H54 (cell line): ENCODE results near the gene CPM.

Experiments used
- DNase-seq: peaks from one replicate; pipeline ENCODE4 v3.0.0; 2011; ENCODE audit warnings: low spot score, mixed read lengths; ENCODE audit not compliant: insufficient read length
- FAIRE-seq: peaks from 3 replicates; lab custom pipeline; 2011; peaks lifted over from hg19 to GRCh38; lab: Jason Lieb, UNC
- POLR2A ChIP-seq: IDR thresholded peaks from 2 replicates; pipeline ENCODE4 v1.6.1; 2011; ENCODE audit warnings: low read depth, mild to moderate bottlenecking, low read length

The CPM gene

GRCh38 chr12:68940731-68941130, 7.8 kb upstream of the CPM start:
- FAIRE-seq = no peak
- DNase-seq = no peak
- TF ChIP-seq POLR2A = no peak

- no peak for TF ChIP-seq POLR2A
- DNase-seq (no peak), FAIRE-seq (no peak)
These were observed 6.5 kb upstream of the CPM start for GRCh38 chr12:68939505-68939904.

GRCh38 chr12:68934392-68934791, 1.4 kb upstream of the CPM start:
- FAIRE-seq (no peak), DNase-seq (no peak)
- no peak for TF ChIP-seq POLR2A

GRCh38 chr12:68932128-68932960, 627 bp downstream of the CPM start:
- DNase-seq (no peak), FAIRE-seq (no peak)

GRCh38 chr12:68930178-68930577, 2.8 kb downstream of the CPM start:
- DNase-seq = no peak
- FAIRE-seq = no peak
- no peak for TF ChIP-seq POLR2A

More at GRCh38 chr12:68932128-68932960, 627 bp downstream of the CPM start:
- TF ChIP-seq POLR2A = no peak

GRCh38 chr12:68924546-68924945, 8.4 kb downstream of the CPM start:
- no peak for TF ChIP-seq POLR2A
- FAIRE-seq (no peak), DNase-seq (no peak)

- TF ChIP-seq POLR2A = no peak
- no peak for FAIRE-seq
- DNase-seq = no peak
These were observed 13.3 kb downstream of the CPM start for GRCh38 chr12:68919581-68920239.

- no peak for DNase-seq
- TF ChIP-seq POLR2A = no peak
- no peak for FAIRE-seq
These were observed 14.0 kb downstream of the CPM start for GRCh38 chr12:68918960-68919359.

- no peak for FAIRE-seq
- TF ChIP-seq POLR2A = no peak
- no peak for DNase-seq
These were observed 17.9 kb downstream of the CPM start for GRCh38 chr12:68915055-68915454.

GRCh38 chr12:68913682-68914081, 19.3 kb downstream of the CPM start:
- no peak for DNase-seq
- FAIRE-seq = no peak
- no peak for TF ChIP-seq POLR2A

GRCh38 chr12:68912916-68913315, 20.1 kb downstream of the CPM start:
- TF ChIP-seq POLR2A = no peak
- no peak for DNase-seq
- no peak for FAIRE-seq

GRCh38 chr12:68911197-68911718, 21.7 kb downstream of the CPM start:
- no peak for TF ChIP-seq POLR2A
- DNase-seq = no peak
- no peak for FAIRE-seq

GRCh38 chr12:68910128-68910527, 22.8 kb downstream of the CPM start:
- DNase-seq (no peak), FAIRE-seq (no peak)
- TF ChIP-seq POLR2A = no peak

GRCh38 chr12:68908076-68908475, 24.9 kb downstream of the CPM start:
- TF ChIP-seq POLR2A = no peak
- FAIRE-seq = no peak
- DNase-seq = no peak
